ENCODE results near the gene LCN10.

Gene LCN10

GRCh38 chr9:136700304-136700703 lies 42.4 kb downstream of the LCN10 start:
- DNase-seq (ENCODE audit: low read depth) = no peak

DNA sequence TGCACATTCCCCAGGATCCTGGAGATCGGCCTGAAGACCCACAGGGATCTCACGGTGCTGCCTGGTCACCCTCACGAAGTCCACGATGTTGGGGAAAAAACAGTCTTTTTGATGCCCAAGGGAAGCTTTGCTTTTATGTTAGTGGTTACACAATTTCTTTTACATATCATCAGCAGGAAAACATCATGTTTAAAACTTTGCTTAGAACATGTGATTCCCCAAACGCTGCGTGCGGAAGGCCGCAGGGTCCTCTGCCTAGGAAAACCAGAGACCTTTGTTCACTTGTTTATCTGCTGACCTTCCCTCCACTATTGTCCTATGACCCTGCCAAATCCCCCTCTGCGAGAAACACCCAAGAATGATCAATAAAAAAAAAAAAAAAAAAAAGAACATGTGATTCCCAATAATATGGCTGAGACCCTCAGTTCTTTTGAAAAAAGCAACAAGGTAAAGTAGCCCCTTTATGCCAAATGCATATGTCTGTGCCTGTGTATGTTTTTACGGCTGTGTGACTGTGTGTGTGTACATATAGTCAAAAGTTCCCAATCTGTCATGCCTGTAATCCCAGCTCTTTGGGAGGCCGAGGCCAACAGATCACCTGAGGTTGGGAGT lies 44.0 kb downstream of the LCN10 start:
- DNase-seq (ENCODE audit: low read depth) = no peak

DNA sequence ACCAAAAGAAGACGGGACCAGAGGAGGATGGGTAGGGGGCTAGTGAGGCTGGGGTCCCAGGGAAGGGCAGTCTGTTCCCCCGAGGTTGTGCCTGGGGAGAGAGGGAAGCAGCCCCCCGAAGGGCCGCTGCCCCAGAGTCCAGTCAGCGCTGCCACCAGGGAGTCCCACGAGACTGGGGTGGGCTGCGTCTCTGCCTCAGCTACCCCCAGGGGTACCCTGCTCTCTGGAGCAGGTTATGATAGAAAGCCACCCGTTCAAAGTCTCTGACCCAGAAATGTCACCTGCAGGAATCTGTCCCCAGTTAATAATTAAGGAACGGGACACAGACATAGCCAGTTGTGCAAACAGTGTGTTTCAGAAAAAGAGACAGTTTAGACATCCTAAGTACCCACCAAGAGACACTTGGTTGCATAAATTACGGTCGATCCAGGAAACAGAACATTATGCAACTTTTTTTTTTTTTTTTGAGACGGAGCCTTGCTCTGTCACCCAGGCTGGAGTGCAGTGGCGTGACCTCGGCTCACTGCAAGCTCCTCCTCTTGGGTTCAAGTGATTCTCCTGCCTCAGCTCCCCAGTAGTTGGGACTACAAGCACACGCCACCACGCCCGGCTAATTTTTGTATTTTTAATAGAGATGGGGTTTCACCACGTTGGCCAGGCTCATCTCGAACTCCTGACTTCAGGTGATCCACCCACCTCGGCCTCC lies 44.8 kb downstream of the LCN10 start:
- DNase-seq (ENCODE audit: low read depth) = no peak

- no peak for DNase-seq (ENCODE audit: low read depth)
Measured at GRCh38 chr9:136697146-136697820, 45.5 kb downstream of the LCN10 start.

- DNase-seq (ENCODE audit: low read depth) = no peak
Measured at GRCh38 chr9:136696502-136696901, 46.2 kb downstream of the LCN10 start.

GRCh38 chr9:136695955-136696354 lies 46.8 kb downstream of the LCN10 start:
- no peak for DNase-seq (ENCODE audit: low read depth)

GRCh38 chr9:136695435-136695895 lies 47.3 kb downstream of the LCN10 start:
- no peak for DNase-seq (ENCODE audit: low read depth)

- no peak for DNase-seq (ENCODE audit: low read depth)
Measured at GRCh38 chr9:136694872-136695247, 47.9 kb downstream of the LCN10 start.

GRCh38 chr9:136694163-136694871 lies 48.4 kb downstream of the LCN10 start:
- no peak for DNase-seq (ENCODE audit: low read depth)

- no peak for DNase-seq (ENCODE audit: low read depth)
Measured at GRCh38 chr9:136693490-136694162, 49.1 kb downstream of the LCN10 start.

DNA sequence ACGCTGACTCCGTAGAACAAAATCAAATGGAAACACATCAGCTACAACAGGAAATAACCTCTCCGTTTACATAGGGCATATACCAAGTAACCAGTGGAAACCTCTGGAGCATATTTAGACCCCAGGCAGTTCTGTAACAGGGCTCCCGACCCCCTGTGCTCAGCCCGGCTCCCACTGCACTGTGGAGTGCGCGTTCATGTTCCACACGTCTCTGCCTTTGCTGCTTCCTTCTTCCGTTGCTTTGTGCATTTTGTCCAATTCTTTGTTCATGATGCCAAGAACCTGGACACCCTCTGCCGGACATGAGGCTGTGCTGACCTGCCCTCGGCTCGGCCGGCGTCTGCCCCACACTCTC lies 49.6 kb downstream of the LCN10 start:
- DNase-seq (ENCODE audit: low read depth) = no peak

DNA sequence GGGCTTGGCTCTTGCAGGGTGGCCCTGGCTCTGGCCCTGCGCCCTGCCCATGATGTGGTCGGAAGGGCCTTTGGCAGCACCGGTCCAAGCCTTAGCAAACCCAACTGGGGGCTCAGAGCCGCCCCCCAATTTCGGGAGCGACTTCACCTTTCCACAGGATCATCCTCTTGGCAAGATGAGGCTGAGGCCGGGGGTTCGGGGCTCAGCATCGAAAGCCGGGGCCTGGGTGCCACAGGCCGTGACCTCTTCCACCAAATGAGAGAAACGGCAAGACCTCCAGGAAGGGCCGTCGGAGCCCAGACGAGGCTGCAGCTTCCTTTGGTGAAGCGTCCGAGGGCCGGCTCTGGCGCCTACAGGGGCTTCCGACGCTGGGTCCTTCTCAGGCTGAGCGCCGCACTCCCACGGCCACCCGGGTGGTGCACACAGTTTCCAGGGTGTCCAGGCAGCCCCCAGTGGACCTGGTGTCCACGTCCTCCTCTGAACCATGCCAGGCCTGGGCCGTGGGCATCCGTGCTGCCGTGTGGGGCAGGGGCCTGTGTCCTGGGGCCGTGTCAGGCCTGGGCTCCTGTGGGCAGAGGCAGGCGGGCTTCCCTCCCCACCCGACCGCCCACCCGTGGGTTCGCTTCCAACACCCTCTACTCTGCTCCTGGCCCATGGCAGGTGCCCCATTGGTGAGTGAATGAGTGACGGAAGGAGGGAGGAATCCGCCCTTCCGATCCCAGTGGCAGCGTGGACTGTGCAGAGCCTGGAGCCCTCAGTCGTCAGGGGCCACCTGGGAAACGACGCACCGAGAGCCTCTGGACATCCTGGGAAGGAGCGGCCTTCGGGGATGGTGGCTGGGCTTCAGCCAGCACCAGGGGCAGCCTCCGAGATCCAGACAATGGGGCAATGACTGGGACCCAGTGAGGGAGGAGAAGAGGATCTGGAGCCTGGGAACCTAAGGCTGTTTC lies 50.3 kb downstream of the LCN10 start:
- no peak for DNase-seq (ENCODE audit: low read depth)

DNA sequence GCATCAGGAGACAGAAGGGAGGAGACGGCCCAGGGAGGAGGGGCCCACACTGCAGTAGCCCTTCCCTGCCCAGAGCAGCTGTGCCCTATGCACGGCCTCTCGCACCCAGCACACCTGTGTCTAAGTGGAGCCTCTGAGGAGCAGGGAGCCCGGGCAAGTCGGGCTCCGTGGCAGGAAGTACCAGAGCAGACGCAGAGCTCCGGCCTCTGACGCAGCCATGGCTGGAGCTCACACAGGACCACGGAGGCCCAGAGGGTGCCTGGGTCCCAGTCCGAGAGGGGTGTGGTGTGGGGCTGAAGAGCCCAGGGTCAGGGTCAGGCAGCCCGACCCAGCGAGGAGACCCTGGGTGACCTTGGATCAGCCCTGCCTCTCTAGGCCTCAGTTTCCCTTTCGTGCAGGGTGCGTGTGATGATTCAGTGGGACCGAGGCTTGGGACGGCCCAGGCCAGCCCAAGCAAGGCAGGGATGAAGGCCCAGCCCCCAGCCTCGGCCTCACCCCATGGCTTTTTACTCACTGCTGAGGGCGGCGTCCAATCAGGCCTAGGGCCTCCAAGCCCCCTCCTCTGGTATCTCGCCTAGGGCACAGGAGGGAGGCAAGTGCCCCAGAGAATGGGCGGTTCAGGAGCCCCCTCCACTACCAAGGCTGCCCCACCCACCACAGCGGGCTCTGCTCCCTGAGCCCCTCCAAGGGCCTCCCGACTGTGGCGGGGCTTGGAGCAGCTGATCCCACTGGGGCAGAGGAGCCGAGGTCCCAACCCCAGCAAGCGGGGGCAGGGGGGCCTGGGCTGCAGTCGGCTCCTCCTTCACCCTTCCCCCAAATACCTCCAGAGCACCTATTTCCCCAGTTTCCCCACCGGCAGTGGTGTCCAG lies 51.2 kb downstream of the LCN10 start:
- DNase-seq (ENCODE audit: low read depth) = no peak

DNA sequence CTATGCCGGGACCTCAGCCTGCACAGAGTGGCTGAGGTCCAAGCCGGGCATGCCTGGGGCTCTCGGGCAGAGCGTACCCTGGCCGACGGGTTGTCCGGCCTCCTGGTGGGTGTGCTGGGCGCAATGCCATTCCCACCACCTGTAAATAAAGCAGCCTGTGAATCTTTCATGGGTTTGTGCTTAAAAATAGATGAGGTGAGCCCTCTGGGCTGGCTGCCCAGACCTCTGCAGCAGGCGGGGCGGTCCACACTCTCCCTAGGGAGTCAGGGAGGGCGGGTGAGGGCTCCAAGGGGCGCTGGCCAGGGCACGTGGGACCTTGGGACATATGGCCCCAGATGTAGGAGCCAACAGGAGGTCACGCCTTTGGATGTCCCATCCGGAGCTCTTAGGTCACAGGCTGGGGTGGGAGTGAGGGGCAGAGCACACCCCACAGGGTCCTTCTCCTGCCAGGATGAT lies 51.9 kb downstream of the LCN10 start:
- no peak for DNase-seq (ENCODE audit: low read depth)

DNA sequence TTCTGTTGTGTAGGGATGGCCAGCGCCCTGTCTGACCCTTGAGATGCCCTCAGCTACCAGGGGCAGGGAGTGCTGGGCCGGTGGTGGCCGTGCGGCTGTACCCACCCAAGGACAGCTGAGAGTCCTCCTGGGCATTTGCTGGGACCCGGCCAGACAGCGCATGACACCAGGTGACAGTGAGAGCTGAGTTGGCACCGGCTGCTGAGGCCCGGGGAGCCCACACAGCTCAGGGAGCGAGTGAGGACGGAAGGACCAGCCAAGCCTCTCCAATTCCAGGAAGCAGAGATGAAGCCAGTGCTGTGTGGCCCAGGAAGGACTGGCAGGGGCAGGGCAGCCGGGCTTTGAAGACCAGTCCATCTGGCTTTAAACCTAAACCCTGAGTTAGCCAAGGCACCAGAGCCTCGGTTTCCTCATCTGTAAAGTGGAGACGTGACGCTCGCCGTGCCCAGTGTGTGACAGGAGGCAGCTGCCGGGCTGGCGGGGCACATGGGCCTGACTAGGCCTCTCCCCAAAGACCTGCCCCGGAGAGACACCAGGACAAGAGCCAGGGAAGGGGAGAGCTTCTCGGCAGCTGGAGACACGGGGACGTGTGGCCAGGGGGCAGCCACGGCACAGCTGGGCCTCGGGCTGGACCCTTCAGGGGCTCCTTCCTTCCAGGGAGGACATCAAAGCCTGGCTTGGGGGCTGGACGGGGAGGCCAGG lies 52.5 kb downstream of the LCN10 start:
- no peak for DNase-seq (ENCODE audit: low read depth)

DNA sequence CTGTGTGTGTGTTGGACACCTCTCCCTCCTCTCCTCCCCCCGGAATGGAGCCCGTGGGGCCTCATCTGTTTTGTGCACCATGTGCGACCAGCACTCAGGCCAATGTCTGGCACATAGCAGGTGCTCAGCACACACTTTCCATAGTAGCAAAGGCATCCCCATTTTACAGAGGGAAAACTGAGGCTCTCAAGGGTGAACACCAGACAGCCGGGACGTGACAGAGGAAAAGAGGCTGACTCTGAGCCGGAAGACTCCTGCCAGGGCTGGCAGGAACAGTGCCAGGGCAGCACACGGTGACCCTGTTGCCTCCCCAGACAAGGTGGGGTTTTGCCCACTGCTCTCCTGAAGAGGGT lies 53.7 kb downstream of the LCN10 start:
- DNase-seq (ENCODE audit: low read depth) = no peak

GRCh38 chr9:136688274-136689107 lies 54.2 kb downstream of the LCN10 start:
- no peak for DNase-seq (ENCODE audit: low read depth)

All from T-helper 22 cell (primary cell).